HG03064 (cell line): ENCODE results near the gene BAHD1.

Experiments
- ATAC-seq: cut with Tn5 transposase; IDR thresholded peaks from one replicate; pipeline ENCODE4 v1.9.1; 2021; ENCODE audit warnings: low read depth; ENCODE audit not compliant: unreplicated experiment

The BAHD1 gene

DNA sequence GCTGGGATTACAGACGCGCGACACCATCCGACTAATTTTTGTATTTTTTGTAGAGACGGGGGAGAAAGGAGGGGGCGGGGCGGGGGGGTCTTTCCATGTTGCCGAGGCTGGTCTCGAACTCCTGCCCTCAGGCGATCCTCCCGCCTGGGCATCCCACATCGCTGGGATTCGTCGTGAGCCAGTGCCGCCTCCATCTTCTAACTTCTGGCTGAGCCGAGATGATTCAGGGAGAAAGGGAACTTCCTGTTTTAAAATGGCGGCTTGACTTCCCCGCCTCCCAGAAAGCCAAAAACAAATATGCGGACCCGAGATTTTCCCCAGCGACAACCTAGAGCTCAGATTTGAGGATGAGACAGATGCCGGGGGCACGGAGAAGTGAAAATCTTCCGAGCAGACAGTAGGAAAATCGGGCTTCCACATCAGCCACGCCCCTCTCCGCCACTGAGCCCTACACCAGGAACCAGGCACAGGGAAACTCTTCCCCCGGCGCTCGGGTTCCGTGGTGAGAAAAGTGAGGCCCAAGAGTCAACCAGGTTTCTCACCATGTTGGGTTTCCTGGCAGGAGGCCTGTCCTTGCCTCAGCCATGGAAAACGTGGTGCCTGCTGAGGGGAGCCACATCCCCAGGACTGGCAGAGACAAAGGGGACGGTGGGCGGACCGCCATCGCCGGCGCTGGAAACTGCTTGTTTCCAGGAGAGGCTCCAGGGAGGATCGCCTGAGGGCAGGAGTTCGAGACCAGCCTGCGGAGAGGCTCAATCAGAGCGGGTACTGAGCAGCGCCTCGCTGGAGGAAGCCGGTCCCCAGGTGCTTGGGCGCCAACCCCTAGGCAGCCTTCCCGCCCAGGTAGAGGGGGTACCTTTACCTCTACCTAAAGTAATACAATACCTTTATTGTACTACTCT lies 48.8 kb downstream of the BAHD1 start:
- no peak for ATAC-seq

DNA sequence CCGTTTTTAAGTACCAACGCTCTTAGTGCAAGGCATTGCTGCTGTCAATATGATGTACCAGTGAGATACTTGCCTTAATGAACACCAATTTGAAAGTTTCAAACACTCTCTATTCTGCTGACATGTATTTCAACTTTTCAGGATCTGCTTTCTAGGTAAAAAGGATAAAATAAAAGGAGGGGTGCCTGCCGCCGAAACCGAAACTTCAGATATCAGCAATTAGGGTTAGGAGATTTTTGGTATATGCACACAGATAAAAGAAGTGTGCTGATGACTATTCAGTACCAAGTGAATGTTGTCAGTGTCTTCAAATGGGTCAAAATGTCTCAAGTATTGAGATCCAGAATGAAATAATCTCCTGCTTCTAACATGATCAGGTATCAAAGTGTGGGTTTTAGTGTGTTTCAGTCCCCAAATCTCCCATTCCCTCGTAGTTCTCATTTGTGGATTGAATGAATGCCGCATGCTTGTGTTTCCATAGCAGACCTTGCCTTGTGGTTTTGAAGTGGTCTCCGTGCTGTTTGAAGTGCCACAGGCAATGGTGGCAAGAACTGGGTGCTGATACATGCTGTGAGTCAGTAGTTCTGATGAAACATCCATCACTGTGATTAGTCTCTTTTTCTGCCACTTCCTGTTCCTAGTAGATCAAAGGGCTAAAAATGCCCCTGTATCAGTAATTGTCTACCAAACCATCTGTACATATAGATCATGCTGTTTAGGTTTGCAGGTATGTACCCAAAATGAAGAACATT lies 52.5 kb downstream of the BAHD1 start:
- ATAC-seq: no peak

DNA sequence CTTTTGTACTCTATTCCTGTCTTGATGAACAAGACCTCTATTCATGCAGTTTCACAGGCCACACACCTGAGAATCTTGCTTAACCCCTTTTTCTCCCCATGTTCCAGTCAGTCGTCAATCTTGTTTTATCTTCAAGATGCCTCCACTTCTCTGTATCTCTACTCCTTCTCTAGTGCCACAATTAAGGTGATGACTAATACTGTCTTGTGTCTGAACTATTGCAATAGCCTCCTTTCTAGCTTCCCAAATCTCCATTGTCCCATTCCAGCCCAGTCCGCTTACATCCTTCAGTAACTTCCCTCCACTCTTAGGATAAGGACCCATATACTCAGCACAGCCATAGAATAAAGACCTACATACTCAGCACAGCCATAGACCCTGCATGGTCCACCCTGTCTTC lies 54.8 kb downstream of the BAHD1 start:
- no peak for ATAC-seq

DNA sequence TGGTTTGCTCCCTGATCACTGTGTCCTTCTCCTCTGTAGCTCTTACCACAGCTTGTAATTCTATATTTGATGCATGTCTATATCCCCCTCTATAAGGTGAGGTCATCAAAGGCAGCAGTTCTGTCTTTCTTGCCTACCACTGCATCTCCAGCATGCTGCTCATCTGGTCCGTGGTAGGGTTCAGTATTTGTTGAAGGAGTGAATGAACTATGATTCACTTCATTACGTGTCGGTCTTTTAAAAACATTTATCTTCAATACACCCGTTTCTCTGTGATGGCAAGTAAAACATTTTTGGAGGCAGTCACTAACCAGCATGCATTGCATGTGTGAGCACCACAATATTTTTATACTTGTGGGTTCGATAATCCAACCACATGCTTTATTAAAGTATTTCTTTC lies 57.7 kb downstream of the BAHD1 start:
- ATAC-seq: no peak

DNA sequence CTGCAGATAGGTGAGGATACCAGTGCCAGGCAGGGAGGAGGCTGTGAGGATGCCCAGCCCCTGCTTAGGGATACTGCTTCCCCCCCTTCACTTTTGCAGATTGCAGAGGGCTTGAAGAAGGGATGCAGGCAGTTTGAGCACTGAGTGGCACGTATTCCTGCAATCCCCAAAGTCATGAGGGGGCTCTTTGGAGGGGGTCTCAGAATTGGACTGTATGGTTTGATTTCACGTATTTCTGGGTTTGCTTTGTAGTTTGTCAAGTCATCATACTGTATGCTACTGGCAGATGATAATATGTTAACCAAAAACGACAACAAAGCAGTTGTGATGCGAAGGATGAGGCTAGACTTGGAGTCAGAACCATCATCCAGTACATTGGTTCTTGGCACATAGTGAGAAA lies 58.1 kb downstream of the BAHD1 start:
- ATAC-seq: no peak

DNA sequence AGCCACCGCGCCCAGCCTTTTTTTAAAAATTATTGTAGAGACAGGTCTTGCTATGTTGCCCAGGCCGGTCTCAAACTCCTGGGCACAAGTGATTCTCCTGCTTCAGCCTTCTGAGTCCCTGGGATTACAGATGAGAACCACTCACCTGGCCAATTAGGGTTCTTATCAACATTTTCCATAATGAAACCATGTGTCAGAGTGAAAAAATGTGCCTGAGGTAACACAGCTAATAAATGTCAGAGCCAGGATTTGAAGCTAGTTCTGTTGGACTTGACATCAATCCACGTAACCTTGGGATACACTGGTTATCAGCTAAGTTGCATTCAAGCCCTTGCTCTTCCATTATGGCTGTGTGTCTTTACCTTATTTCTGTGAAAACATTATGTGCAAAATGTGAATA lies 59.2 kb downstream of the BAHD1 start:
- ATAC-seq: no peak

DNA sequence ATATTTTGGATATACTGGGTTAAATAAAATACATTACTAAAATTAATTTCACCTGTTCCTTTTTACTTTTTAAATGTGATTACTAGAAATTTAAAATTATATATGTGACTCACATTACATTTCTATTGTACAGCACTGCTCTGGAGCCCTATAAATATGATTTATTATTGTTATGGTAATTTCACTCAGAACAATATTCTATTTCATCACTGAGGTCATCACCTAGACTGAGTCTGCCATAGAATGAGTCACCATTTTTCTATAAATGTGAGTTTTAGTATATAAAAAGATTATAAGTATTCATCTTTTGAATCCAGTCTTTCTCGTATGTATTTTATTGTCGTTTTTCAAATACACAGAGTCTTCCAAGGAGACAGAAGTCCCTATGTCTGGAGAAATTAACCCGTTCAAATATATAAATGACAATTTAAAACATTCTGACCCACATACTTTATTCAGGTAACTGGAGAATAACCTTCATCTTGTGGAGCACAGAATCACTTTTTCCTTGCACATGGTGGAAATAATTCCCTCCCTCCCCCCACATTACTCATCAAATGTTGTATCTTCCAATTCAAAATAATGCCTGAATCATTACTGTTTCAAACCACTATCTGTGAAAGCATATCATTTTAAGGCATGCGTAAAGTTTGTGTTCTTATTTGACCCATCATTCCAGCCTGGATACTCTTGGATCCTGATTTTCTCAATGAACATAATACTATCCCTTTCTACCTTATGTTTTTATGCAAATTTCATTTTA lies 60.0 kb downstream of the BAHD1 start:
- no peak for ATAC-seq

DNA sequence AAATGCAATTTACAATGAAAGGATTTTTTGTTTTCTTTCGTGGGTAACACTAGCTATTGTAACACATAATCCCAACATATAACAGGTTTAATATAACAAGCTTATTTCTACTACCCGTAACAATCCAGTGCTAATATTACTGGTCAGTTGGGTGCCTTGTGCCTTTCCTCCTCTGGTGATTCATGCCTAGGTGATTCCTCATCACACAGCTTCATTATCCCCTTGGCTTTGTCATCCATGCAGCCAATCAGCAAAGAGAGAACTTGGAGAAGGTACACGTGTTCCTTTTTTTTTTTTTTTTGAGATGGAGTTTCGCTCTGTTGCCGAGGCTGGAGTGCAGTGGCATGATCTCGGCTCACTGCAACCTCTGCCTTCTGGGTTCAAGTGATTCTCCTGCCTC lies 60.7 kb downstream of the BAHD1 start:
- ATAC-seq: no peak

DNA sequence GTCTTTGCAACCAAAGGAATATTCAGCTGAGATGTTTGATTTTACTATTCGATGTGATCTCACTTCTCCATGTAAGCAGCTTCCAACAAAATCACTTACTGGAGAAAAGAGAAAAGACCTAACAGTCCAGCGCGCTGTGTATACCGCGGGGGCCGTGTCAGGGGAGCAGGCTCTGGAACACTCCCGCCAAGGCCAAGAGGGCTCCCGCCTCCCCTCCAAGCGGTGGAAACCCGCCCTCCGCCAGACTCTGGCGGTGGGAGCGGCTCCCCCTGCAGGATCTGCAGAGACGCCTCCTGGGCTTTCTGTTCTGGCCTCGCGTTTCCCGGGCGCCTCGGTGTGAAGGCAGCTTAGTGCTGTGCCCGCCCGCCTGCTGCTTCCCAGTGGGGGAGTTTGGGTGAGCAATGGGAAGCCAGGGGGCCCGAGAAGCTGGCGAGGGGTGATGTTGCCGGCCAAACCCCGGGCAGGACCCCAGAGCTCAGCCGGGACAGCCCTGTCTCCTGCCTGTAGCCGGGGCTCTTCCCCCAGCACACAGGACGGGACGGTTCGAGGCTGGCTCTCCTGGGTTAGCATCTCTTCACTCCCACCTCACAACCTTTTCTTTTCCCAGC lies 66.3 kb downstream of the BAHD1 start:
- no peak for ATAC-seq

DNA sequence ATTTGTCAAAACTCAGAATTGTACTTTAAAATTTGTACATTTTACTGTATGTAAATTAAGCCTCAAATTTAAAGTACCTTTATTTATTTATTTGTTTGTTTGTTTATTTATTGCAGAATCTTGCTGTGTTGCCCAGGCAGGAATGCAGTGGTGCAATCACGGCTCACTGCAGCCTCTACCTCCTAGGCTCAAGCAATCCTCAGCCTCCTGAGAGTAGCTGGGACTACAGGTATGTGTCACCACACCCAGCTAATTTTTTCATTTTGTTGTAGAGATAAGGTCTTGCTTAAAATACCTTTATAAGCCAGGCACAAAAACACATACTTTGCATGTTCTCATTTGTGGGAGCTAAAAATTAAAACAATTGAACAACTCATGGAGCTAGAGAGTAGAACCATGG lies 67.5 kb downstream of the BAHD1 start:
- ATAC-seq: no peak

DNA sequence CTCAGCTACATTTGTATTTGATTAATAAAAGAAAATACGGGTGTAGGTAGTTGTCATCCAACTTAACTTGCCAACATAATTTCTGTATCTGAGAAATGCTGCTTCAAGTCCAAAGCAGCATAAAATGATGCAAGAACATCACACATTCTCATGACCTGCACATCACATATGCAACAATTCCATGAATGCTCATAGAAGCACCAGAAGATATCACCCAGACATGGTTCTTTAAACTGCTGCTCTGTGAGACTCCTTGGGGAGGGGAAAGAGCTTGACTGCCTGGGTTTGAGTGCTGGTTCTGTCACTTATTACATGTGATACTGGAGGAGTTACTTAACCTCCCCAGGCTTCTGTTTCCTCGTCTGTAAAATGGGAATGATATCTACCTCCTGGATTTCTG lies 69.4 kb downstream of the BAHD1 start:
- ATAC-seq: no peak

DNA sequence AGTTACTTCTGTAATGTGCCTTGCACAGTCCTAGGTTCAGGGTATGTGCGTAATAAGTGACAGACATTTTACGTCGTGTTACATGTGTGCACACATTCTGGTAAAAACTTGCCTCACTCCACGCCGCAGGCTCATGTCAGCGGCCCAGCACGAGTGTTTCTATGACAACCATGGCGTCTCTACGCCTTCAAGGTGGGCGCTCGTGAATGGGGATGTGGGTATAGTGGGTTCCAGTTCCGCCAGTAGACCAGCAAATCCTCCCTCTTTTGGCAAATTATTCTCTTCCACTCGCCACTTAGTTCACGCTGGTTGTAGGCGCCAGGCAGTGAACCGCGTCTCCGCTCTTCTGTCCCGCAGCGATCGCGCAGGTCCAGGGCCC lies 70.3 kb downstream of the BAHD1 start:
- ATAC-seq: no peak

DNA sequence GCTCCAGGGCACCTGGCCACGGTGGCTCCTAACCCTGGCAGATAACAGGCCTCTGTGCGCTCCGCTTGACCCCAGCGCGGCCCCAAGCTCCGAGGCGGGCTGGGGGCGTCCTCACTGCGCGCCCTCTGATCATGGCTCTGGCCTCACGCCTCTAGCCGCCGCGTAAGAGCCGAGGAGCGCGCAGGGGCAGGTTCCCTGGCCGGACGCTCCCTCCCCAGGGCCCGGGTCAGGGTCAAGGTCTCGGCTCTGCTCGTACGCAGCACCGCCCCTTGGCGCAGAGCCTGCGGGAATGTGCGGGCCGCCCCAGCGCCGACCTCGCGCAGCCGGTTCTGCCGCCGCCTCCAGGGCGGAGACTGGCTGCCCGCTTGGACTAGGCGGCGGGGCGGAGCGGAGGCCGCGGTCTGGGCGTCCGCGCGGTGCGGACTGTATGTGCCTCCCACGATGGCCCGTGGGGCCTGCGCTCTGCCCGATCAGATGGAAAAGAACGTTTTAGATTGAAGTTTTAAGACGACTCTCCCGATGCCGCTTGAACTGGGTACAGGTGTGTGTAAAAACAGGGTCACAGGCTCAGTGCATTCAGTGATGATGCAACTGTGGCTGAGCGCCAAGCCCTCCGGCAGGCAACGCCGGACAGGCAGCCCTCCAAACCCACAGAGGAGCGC lies 70.8 kb downstream of the BAHD1 start:
- ATAC-seq: no peak

DNA sequence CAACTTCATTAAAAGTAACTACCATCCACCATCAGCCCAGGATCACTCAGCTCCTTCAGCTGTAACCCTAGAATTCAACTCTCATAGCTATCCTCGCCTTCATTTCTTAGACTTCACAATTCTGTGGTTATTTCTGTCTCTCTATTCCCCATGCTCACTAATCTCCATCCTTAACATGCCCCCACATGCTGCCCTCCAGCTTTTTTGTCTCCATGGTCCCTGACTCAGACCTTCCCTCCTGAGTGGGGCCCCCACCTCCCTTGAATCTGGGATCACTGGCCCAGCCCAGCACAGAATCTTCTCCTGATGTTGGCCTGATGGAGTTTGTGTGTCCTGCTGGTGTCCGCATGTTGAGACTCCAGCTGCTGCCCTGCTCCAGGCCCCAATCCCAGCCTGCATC lies 71.7 kb downstream of the BAHD1 start:
- ATAC-seq: no peak

DNA sequence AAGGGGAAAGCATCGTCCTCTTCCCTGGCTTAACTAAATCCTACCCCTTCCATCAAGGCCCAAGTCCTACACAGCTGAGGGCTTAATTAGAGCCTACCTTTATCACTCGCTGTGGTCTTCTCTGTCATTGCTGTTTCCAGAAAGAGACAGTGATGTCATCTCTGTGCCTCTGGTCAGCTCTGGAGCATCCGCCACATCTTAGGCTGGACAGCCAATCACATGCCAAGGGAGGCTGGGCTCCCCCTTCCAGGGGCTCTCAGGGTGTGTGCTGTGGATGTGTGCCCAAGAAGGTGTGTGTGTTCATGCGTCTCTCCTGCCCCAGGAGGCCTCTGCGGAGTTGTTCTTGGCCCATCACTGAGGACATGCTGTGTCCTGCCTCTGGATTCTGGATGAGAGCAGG lies 72.9 kb downstream of the BAHD1 start:
- ATAC-seq: no peak

DNA sequence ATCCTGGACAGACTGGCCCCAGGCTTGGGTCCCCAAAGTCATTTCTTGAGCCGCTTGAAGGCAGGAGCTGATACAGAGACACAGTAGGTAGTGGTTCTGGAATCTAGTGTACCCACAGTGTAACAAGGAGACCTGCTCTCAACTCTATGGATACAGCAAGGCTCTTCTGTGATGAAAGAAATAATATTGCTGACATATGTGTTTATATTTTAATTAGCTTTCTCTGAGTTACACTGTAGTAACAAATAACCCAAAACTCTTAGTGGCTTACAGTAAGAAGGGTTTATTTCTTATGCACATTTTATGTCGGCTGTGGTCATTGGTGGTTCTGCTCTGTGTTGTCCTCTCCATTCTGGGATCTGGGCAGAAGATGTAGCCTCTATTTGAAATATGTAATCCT lies 75.6 kb downstream of the BAHD1 start:
- ATAC-seq: no peak
